ENCODE measurements around the gene SP110. TPM values are rescaled to one million over a fixed set of nuclear protein-coding genes. Genes with fewer than 3 reads are reported as not detected.

Gene SP110
- total and polyA plus RNA-seq, 9 of the 15 experiments (the other 6 are each of a cell fraction or from before 2014, with no cell fraction given) = 3.6 to 11.0 (median 7.1) TPM

DNA sequence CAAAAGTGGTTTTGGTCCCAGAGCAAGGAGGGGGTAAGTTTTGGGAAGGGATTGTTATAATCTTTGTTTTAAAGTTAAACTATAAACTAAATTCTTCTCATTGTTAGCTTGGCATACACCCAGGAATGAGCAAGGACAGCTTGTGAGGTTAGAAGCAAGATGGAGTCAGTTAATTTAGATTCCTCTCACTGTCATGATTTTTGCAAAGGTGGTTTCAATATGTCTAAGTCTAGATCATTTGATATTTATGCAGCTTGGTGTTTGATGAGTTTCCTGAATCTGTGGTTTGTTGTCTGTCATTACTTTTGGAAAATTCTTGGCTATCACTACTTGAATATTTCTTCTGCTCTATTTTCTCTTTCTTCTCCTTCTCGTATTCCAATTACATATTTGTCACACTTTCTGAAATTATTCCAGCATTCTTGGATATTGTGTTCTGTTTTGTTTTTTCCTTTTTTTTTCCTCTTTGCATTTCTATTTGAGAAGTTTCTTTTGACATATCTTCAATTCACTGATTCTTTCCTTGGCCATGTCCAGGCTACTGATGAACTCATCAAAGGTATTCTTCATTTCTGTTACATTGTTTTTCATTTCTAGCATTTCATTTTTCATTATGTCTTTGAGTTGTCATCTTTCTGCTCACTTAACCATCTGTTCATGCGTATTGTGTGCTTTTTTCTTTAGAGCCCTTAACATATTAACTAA, 10.9 kb upstream of the SP110 start (continued):
- TF ChIP-seq SMARCA5 (IDR thresholded peaks at IDR 0.05) = peak; percentile 60; the same call in 1 of the 2 replicates
- TF ChIP-seq TCF3 (CRISPR knock-in tag; IDR thresholded peaks at IDR 0.05) = no peak
- TF ChIP-seq, protein P1, sequence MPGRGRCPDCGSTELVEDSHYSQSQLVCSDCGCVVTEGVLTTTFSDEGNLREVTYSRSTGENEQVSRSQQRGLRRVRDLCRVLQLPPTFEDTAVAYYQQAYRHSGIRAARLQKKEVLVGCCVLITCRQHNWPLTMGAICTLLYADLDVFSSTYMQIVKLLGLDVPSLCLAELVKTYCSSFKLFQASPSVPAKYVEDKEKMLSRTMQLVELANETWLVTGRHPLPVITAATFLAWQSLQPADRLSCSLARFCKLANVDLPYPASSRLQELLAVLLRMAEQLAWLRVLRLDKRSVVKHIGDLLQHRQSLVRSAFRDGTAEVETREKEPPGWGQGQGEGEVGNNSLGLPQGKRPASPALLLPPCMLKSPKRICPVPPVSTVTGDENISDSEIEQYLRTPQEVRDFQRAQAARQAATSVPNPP (IDR thresholded peaks at IDR 0.05; ENCODE audit: borderline replicate concordance, insufficient read depth, insufficient read length) = no peak
- no peak for TF ChIP-seq ARNT (IDR thresholded peaks at IDR 0.05)
- TF ChIP-seq, protein P2, sequence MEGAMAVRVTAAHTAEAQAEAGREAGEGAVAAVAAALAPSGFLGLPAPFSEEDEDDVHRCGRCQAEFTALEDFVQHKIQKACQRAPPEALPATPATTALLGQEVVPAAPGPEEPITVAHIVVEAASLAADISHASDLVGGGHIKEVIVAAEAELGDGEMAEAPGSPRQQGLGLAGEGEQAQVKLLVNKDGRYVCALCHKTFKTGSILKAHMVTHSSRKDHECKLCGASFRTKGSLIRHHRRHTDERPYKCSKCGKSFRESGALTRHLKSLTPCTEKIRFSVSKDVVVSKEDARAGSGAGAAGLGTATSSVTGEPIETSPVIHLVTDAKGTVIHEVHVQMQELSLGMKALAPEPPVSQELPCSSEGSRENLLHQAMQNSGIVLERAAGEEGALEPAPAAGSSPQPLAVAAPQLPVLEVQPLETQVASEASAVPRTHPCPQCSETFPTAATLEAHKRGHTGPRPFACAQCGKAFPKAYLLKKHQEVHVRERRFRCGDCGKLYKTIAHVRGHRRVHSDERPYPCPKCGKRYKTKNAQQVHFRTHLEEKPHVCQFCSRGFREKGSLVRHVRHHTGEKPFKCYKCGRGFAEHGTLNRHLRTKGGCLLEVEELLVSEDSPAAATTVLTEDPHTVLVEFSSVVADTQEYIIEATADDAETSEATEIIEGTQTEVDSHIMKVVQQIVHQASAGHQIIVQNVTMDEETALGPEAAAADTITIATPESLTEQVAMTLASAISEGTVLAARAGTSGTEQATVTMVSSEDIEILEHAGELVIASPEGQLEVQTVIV (CRISPR knock-in tag; IDR thresholded peaks at IDR 0.05; ENCODE audit: borderline replicate concordance) = no peak
- no peak for TF ChIP-seq RBM39 (optimal IDR thresholded peaks at IDR 0.05; ENCODE audit: low read depth, low read length)
- TF ChIP-seq CBX3 (IDR thresholded peaks at IDR 0.05; ENCODE audit: borderline replicate concordance in 1 of 2, low read length in 2 of 2) = peak in 1 of 2 experiments; percentile 92; a peak in 2 of 3 replicates
- TF ChIP-seq, protein P3, sequence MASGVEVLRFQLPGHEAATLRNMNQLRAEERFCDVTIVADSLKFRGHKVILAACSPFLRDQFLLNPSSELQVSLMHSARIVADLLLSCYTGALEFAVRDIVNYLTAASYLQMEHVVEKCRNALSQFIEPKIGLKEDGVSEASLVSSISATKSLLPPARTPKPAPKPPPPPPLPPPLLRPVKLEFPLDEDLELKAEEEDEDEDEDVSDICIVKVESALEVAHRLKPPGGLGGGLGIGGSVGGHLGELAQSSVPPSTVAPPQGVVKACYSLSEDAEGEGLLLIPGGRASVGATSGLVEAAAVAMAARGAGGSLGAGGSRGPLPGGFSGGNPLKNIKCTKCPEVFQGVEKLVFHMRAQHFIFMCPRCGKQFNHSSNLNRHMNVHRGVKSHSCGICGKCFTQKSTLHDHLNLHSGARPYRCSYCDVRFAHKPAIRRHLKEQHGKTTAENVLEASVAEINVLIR (CRISPR knock-in tag; IDR thresholded peaks at IDR 0.05) = no peak
- no peak for TF ChIP-seq HNRNPLL (IDR thresholded peaks at IDR 0.05; ENCODE audit: low read depth, low read length, poor library complexity, severe bottlenecking)
- TF ChIP-seq U2AF1 (optimal IDR thresholded peaks at IDR 0.05; ENCODE audit: low read depth, low read length) = no peak
- no peak for TF ChIP-seq JUN (IDR thresholded peaks at IDR 0.05; ENCODE audit: borderline replicate concordance, low read depth, low read length)
- TF ChIP-seq JUN (CRISPR knock-in tag; IDR thresholded peaks at IDR 0.05; ENCODE audit: borderline replicate concordance) = no peak
- no peak for TF ChIP-seq EWSR1 (IDR thresholded peaks at IDR 0.05; ENCODE audit: borderline replicate concordance, low read depth, partially characterized antibody)
- TF ChIP-seq, protein P4, sequence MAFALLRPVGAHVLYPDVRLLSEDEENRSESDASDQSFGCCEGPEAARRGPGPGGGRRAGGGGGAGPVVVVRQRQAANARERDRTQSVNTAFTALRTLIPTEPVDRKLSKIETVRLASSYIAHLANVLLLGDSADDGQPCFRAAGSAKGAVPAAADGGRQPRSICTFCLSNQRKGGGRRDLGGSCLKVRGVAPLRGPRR (CRISPR knock-in tag; IDR thresholded peaks at IDR 0.05) = no peak
- TF ChIP-seq IRF2 (CRISPR knock-in tag; IDR thresholded peaks at IDR 0.05) = no peak
- TF ChIP-seq, protein P5, sequence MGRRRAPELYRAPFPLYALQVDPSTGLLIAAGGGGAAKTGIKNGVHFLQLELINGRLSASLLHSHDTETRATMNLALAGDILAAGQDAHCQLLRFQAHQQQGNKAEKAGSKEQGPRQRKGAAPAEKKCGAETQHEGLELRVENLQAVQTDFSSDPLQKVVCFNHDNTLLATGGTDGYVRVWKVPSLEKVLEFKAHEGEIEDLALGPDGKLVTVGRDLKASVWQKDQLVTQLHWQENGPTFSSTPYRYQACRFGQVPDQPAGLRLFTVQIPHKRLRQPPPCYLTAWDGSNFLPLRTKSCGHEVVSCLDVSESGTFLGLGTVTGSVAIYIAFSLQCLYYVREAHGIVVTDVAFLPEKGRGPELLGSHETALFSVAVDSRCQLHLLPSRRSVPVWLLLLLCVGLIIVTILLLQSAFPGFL (CRISPR knock-in tag; IDR thresholded peaks at IDR 0.05) = no peak
- no peak for TF ChIP-seq ZNF583 (CRISPR knock-in tag; IDR thresholded peaks at IDR 0.05)
- TF ChIP-seq CBX5 (IDR thresholded peaks at IDR 0.05; ENCODE audit: borderline replicate concordance, low read depth) = 0 out of 2 replicates have a peak, but pooled peaks have one; percentile 61
- TF ChIP-seq, protein P6, sequence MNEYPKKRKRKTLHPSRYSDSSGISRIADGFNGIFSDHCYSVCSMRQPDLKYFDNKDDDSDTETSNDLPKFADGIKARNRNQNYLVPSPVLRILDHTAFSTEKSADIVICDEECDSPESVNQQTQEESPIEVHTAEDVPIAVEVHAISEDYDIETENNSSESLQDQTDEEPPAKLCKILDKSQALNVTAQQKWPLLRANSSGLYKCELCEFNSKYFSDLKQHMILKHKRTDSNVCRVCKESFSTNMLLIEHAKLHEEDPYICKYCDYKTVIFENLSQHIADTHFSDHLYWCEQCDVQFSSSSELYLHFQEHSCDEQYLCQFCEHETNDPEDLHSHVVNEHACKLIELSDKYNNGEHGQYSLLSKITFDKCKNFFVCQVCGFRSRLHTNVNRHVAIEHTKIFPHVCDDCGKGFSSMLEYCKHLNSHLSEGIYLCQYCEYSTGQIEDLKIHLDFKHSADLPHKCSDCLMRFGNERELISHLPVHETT (CRISPR knock-in tag; conservative IDR thresholded peaks at IDR 0.05 in 1 of 2, IDR thresholded peaks at IDR 0.05 in 1 of 2) = no peak

All from K562 (cell line).